ENCODE measurements around the gene COLEC12. TPM values are rescaled to one million over a fixed set of nuclear protein-coding genes. Genes with fewer than 3 reads are reported as not detected.

COLEC12 gene
- total RNA-seq, 2 donors from 2014 or later = not detected

- Mint-ChIP-seq H3K36me3 (peaks cover 0 to 6% of the 10 kb centered on the region in 2 donors), H3K9me3 (peaks cover 4 to 10% of the 10 kb centered on the region in 2 donors), H3K27ac (no peak overlapping the region)
- ATAC-seq (no peak), DNase-seq (ENCODE audit: low spot score in 2 of 2) (no peak)
These were observed 13.5 kb upstream of the COLEC12 start for GRCh38 chr18:513826-514530.

- H3K36me3 Mint-ChIP-seq = peaks cover 0 to 6% of the 10 kb centered on the region in 2 donors
- no peak overlapping the region for H3K27ac Mint-ChIP-seq
These were observed 12.5 kb upstream of the COLEC12 start for GRCh38 chr18:512957-513356.

GRCh38 chr18:508835-509234, 8.3 kb upstream of the COLEC12 start:
- DNase-seq (ENCODE audit: low spot score in 2 of 2) = no peak
- H3K36me3 Mint-ChIP-seq = no peaks in the 10 kb centered on the region
- H3K27ac Mint-ChIP-seq = no peak overlapping the region
- H3K9me3 Mint-ChIP-seq = no peaks in the 10 kb centered on the region
- no peak for ATAC-seq

More at GRCh38 chr18:512957-513356, 12.5 kb upstream of the COLEC12 start:
- ATAC-seq (no peak), DNase-seq (ENCODE audit: low spot score in 2 of 2) (no peak)
- peaks cover 4 to 10% of the 10 kb centered on the region in 2 donors for H3K9me3 Mint-ChIP-seq

GRCh38 chr18:507636-508035, 7.1 kb upstream of the COLEC12 start:
- no peak for DNase-seq (ENCODE audit: low spot score in 2 of 2)
- H3K9me3 Mint-ChIP-seq = no peaks in the 10 kb centered on the region
- H3K36me3 Mint-ChIP-seq = no peaks in the 10 kb centered on the region
- no peak for ATAC-seq
- no peak overlapping the region for H3K27ac Mint-ChIP-seq

GRCh38 chr18:506801-507200, 6.3 kb upstream of the COLEC12 start:
- no peak for DNase-seq (ENCODE audit: low spot score in 2 of 2)
- ATAC-seq = no peak
- Mint-ChIP-seq H3K9me3 (no peaks in the 10 kb centered on the region), H3K36me3 (no peaks in the 10 kb centered on the region), H3K27ac (no peak overlapping the region)

GRCh38 chr18:506264-506663, 5.8 kb upstream of the COLEC12 start:
- Mint-ChIP-seq H3K9me3 (no peaks in the 10 kb centered on the region), H3K36me3 (peaks cover 0 to 2% of the 10 kb centered on the region in 2 donors), H3K27ac (no peak overlapping the region)
- ATAC-seq (no peak), DNase-seq (ENCODE audit: low spot score in 2 of 2) (no peak)

- Mint-ChIP-seq H3K9me3 (no peaks in the 10 kb centered on the region), H3K36me3 (peaks cover 0 to 5% of the 10 kb centered on the region in 2 donors), H3K27ac (no peak overlapping the region)
- DNase-seq (ENCODE audit: low spot score in 2 of 2) (no peak), ATAC-seq (peak in 1 of 2 donors; percentile 56)
These were observed 5.1 kb upstream of the COLEC12 start for GRCh38 chr18:505483-506122.

GRCh38 chr18:501406-501714, 859 bp upstream of the COLEC12 start:
- Mint-ChIP-seq H3K9me3 (no peaks in the 10 kb centered on the region), H3K27ac (no peak overlapping the region), H3K36me3 (peaks cover 0 to 5% of the 10 kb centered on the region in 2 donors)
- ATAC-seq = no peak
- no peak for DNase-seq (ENCODE audit: low spot score in 2 of 2)

GRCh38 chr18:499776-500631, 497 bp downstream of the COLEC12 start:
- Mint-ChIP-seq H3K36me3 (peaks cover 0 to 5% of the 10 kb centered on the region in 2 donors), H3K9me3 (no peaks in the 10 kb centered on the region), H3K27ac (no peak overlapping the region)
- DNase-seq (ENCODE audit: low spot score in 2 of 2) (no peak), ATAC-seq (peak in 1 of 2 donors; percentile 35)

- H3K27ac Mint-ChIP-seq = no peak overlapping the region
- ATAC-seq (peak in 1 of 2 donors; percentile 13), DNase-seq (ENCODE audit: low spot score in 2 of 2) (no peak)
- H3K36me3 Mint-ChIP-seq = peaks cover 0 to 5% of the 10 kb centered on the region in 2 donors
- no peaks in the 10 kb centered on the region for H3K9me3 Mint-ChIP-seq
These were observed 1.3 kb downstream of the COLEC12 start for GRCh38 chr18:498931-499775.

GRCh38 chr18:497688-498087, 2.8 kb downstream of the COLEC12 start:
- ATAC-seq = no peak

GRCh38 chr18:495452-495851, 5.0 kb downstream of the COLEC12 start:
- no peaks in the 10 kb centered on the region for H3K9me3 Mint-ChIP-seq
- ATAC-seq (no peak), DNase-seq (ENCODE audit: low spot score in 2 of 2) (no peak)
- H3K27ac Mint-ChIP-seq = no peak overlapping the region
- H3K36me3 Mint-ChIP-seq = no peaks in the 10 kb centered on the region

More at GRCh38 chr18:497688-498087, 2.8 kb downstream of the COLEC12 start:
- Mint-ChIP-seq H3K36me3 (peaks cover 0 to 5% of the 10 kb centered on the region in 2 donors), H3K27ac (no peak overlapping the region), H3K9me3 (no peaks in the 10 kb centered on the region)
- no peak for DNase-seq (ENCODE audit: low spot score in 2 of 2)

- H3K9me3 Mint-ChIP-seq = no peaks in the 10 kb centered on the region
- no peak for DNase-seq (ENCODE audit: low spot score in 2 of 2)
- no peaks in the 10 kb centered on the region for H3K36me3 Mint-ChIP-seq
- no peak overlapping the region for H3K27ac Mint-ChIP-seq
- no peak for ATAC-seq
These were observed 5.5 kb downstream of the COLEC12 start for GRCh38 chr18:495017-495416.

GRCh38 chr18:493986-494983, 6.2 kb downstream of the COLEC12 start:
- H3K27ac Mint-ChIP-seq = no peak overlapping the region
- no peaks in the 10 kb centered on the region for H3K9me3 Mint-ChIP-seq
- DNase-seq (ENCODE audit: low spot score in 2 of 2) = no peak
- H3K36me3 Mint-ChIP-seq = no peaks in the 10 kb centered on the region
- no peak for ATAC-seq

- ATAC-seq = no peak
- Mint-ChIP-seq H3K36me3 (no peaks in the 10 kb centered on the region), H3K9me3 (no peaks in the 10 kb centered on the region), H3K27ac (no peak overlapping the region)
- no peak for DNase-seq (ENCODE audit: low spot score in 2 of 2)
These were observed 8.1 kb downstream of the COLEC12 start for GRCh38 chr18:492451-492850.

All from activated naive CD4-positive, alpha-beta T cell treated with anti-CD3 and anti-CD28 coated beads, Interleukin-2, amount 50 U/mL, for 72 hours (primary cell).